Renal cortical epithelial cell (primary cell): ENCODE results near the gene CEP63. TPM values are rescaled to one million over a fixed set of nuclear protein-coding genes. Genes with fewer than 3 reads are reported as not detected.

ENCODE experiments used
- total RNA-seq: library from RNA; depleted of rRNA; stranded (reverse); fragments of >200 nt; gene quantifications from 2 replicates; pipeline ENCODE4 v1.2.3, GENCODE V29; 2014

CEP63 gene
- total RNA-seq, 1 donor from 2014 or later = 31.3 TPM

Other genes starting within 250 kb of the CEP63 start
- 87.2 and 139 TPM in 2 replicates for gene RYK, start 235.2 kb upstream of the CEP63 start, total RNA-seq
- gene AMOTL2, start 111.6 kb upstream of the CEP63 start, total RNA-seq = 141 and 180 TPM in 2 replicates
- gene ANAPC13, start 72 bp upstream of the CEP63 start, total RNA-seq = 76.6 and 162 TPM in 2 replicates
- gene KY, start 165.0 kb downstream of the CEP63 start, total RNA-seq = 0.65 TPM in 1 of 2 replicates, not detected in the other